Measurements from ENCODE around the gene THAP4. TPM values are rescaled to one million over a fixed set of nuclear protein-coding genes. Genes with fewer than 3 reads are reported as not detected.

Gene THAP4, protein sequence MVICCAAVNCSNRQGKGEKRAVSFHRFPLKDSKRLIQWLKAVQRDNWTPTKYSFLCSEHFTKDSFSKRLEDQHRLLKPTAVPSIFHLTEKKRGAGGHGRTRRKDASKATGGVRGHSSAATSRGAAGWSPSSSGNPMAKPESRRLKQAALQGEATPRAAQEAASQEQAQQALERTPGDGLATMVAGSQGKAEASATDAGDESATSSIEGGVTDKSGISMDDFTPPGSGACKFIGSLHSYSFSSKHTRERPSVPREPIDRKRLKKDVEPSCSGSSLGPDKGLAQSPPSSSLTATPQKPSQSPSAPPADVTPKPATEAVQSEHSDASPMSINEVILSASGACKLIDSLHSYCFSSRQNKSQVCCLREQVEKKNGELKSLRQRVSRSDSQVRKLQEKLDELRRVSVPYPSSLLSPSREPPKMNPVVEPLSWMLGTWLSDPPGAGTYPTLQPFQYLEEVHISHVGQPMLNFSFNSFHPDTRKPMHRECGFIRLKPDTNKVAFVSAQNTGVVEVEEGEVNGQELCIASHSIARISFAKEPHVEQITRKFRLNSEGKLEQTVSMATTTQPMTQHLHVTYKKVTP
- 41.8 TPM for polyA plus RNA-seq (2013, experiment 1 of 2)
- polyA plus RNA-seq (2013, experiment 2 of 2) = 44.4 TPM

DNA sequence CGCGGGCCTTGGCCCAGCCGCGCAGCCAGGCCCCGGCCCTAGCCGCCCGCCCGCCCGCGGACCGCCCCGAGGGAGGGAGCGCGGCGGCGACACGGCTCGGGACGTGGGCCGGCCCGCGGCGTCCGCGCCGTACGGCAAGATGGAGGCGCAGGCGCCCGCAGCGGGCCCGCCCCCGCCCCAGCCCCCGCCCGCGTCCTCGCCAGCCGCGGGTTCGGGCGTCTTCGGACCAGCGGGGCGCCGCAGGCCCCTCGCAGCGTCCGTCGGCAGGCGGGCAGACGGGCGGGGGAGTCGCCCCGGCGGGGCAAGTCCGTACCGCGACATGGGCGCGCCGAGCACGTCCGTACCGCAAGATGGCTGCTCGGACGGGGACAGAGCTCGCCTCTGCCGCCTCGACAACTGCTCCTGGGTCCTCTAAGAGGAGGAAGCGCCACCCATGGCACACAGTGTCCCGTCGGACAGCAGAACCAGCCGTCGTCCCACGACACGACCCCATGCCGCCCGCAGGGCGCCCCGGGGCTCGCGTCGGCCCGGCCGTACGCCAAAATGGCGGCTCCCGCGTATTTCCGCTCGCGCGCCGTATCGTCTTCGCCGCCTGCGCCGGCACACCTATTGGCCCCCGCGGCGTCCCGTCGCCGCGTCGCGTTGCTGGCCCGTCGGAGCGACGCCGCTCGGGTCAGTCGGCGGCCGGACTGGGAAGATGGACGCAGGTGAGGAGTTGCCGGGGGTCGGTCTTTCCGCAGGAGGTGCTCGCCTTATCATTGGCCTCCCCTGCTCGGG lies at the start of gene THAP4, which contains the start of gene ATG4B:
THAP4 (minus strand) TSS at position 141 of the 777 bp plus-strand sequence. CDS start 141 bp downstream, outside the sequence.
ATG4B (plus strand) TSS at position 676 of the 777 bp plus-strand sequence; CDS start at position 698, 22 bp downstream.
- Histone ChIP-seq H3K9me3 (ENCODE audit: insufficient read depth, low read depth, low read length) (peaks cover 12% of the 10 kb centered on the region), H3K4me3 (ENCODE audit: low read length) (peak within 1 kb of the TSS; percentile 100), H3K27ac (ENCODE audit: low read depth, low read length) (peak within 1 kb of the TSS; percentile 100), H3K36me3 (ENCODE audit: insufficient read depth, low read length) (peaks cover 43% of the 10 kb centered on the region), H3K27me3 (ENCODE audit: insufficient read depth, low read length) (no peaks in the 10 kb centered on the region), H3K4me1 (ENCODE audit: insufficient read depth, low read length) (peaks cover 3% of the 10 kb centered on the region; the same call in 1 of the 2 replicates), H3K9ac (ENCODE audit: low read depth, low read length) (peak within 1 kb of the TSS; percentile 100)
- under 1% methylated on average over 123 of the region's 123 CpGs for WGBS

GRCh38 chr2:241686324-241686649 lies 49.3 kb upstream of the THAP4 start:
- Histone ChIP-seq H3K27ac (ENCODE audit: low read depth, low read length) (peak overlapping the region; percentile 90), H3K36me3 (ENCODE audit: insufficient read depth, low read length) (peaks cover 57% of the 10 kb centered on the region)

GRCh38 chr2:241680827-241681599 lies 44.1 kb upstream of the THAP4 start:
- H3K9ac ChIP-seq (ENCODE audit: low read depth, low read length) = no peak overlapping the region
- H3K27ac ChIP-seq (ENCODE audit: low read depth, low read length) = no peak overlapping the region
- 93% methylated on average over 14 of the region's 14 CpGs for WGBS
- H3K4me1 ChIP-seq (ENCODE audit: insufficient read depth, low read length) = no peaks in the 10 kb centered on the region
- H3K4me3 ChIP-seq (ENCODE audit: low read length) = no peak overlapping the region
- H3K9me3 ChIP-seq (ENCODE audit: insufficient read depth, low read depth, low read length) = no peaks in the 10 kb centered on the region
- peaks cover 94% of the 10 kb centered on the region for H3K36me3 ChIP-seq (ENCODE audit: insufficient read depth, low read length)
- H3K27me3 ChIP-seq (ENCODE audit: insufficient read depth, low read length) = no peaks in the 10 kb centered on the region

More at GRCh38 chr2:241686324-241686649, 49.3 kb upstream of the THAP4 start:
- Histone ChIP-seq H3K4me1 (ENCODE audit: insufficient read depth, low read length) (peaks cover 6% of the 10 kb centered on the region; the same call in 1 of the 2 replicates), H3K4me3 (ENCODE audit: low read length) (peak overlapping the region; percentile 95), H3K27me3 (ENCODE audit: insufficient read depth, low read length) (no peaks in the 10 kb centered on the region), H3K9ac (ENCODE audit: low read depth, low read length) (peak overlapping the region; percentile 98), H3K9me3 (ENCODE audit: insufficient read depth, low read depth, low read length) (no peaks in the 10 kb centered on the region)
- WGBS = under 1% methylated on average over 37 of the region's 37 CpGs

DNA sequence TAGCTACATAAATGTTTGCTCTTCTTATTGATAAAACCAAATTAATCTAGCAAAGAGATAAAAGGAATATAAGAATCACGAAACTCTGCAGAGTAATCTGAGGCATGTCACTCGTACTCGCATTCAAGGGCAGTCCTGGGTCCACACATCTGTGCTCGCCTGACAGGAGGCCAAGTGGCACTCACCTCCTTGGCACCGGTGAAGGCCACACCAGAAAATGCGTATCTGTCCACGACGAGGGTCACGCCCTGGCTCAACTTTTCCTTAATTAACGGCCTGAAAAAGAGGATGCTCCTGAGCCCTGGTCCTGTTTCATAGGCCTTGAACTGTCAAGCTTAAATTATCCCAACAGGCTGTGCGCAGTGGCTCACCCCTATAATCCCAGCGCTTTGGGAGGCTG lies 43.1 kb upstream of the THAP4 start:
- Histone ChIP-seq H3K9ac (ENCODE audit: low read depth, low read length) (no peak overlapping the region), H3K36me3 (ENCODE audit: insufficient read depth, low read length) (peaks cover 97% of the 10 kb centered on the region), H3K27me3 (ENCODE audit: insufficient read depth, low read length) (no peaks in the 10 kb centered on the region), H3K4me1 (ENCODE audit: insufficient read depth, low read length) (no peaks in the 10 kb centered on the region), H3K4me3 (ENCODE audit: low read length) (no peak overlapping the region), H3K27ac (ENCODE audit: low read depth, low read length) (no peak overlapping the region), H3K9me3 (ENCODE audit: insufficient read depth, low read depth, low read length) (no peaks in the 10 kb centered on the region)
- WGBS = 96% methylated on average over 12 of the region's 12 CpGs

- WGBS = 91% methylated on average over 22 of the region's 22 CpGs
Measured at GRCh38 chr2:241678784-241679540, 42.0 kb upstream of the THAP4 start.

GRCh38 chr2:241678307-241678706 lies 41.3 kb upstream of the THAP4 start:
- peaks cover 82% of the 10 kb centered on the region for H3K36me3 ChIP-seq (ENCODE audit: insufficient read depth, low read length)
- no peak overlapping the region for H3K27ac ChIP-seq (ENCODE audit: low read depth, low read length)
- H3K4me3 ChIP-seq (ENCODE audit: low read length) = no peak overlapping the region
- no peak overlapping the region for H3K9ac ChIP-seq (ENCODE audit: low read depth, low read length)
- 94% methylated on average over 18 of the region's 18 CpGs for WGBS
- H3K9me3 ChIP-seq (ENCODE audit: insufficient read depth, low read depth, low read length) = no peaks in the 10 kb centered on the region
- no peaks in the 10 kb centered on the region for H3K4me1 ChIP-seq (ENCODE audit: insufficient read depth, low read length)
- no peaks in the 10 kb centered on the region for H3K27me3 ChIP-seq (ENCODE audit: insufficient read depth, low read length)

More at GRCh38 chr2:241678784-241679540, 42.0 kb upstream of the THAP4 start:
- Histone ChIP-seq H3K4me1 (ENCODE audit: insufficient read depth, low read length) (no peaks in the 10 kb centered on the region), H3K27me3 (ENCODE audit: insufficient read depth, low read length) (no peaks in the 10 kb centered on the region), H3K9ac (ENCODE audit: low read depth, low read length) (no peak overlapping the region), H3K4me3 (ENCODE audit: low read length) (no peak overlapping the region), H3K9me3 (ENCODE audit: insufficient read depth, low read depth, low read length) (no peaks in the 10 kb centered on the region), H3K27ac (ENCODE audit: low read depth, low read length) (no peak overlapping the region), H3K36me3 (ENCODE audit: insufficient read depth, low read length) (peaks cover 88% of the 10 kb centered on the region)

- Histone ChIP-seq H3K27ac (ENCODE audit: low read depth, low read length) (no peak overlapping the region), H3K36me3 (ENCODE audit: insufficient read depth, low read length) (peaks cover 77% of the 10 kb centered on the region), H3K4me3 (ENCODE audit: low read length) (no peak overlapping the region), H3K9ac (ENCODE audit: low read depth, low read length) (no peak overlapping the region), H3K4me1 (ENCODE audit: insufficient read depth, low read length) (no peaks in the 10 kb centered on the region), H3K9me3 (ENCODE audit: insufficient read depth, low read depth, low read length) (no peaks in the 10 kb centered on the region), H3K27me3 (ENCODE audit: insufficient read depth, low read length) (no peaks in the 10 kb centered on the region)
- 92% methylated on average over 24 of the region's 24 CpGs for WGBS
Measured at GRCh38 chr2:241677392-241677791, 40.4 kb upstream of the THAP4 start.

DNA sequence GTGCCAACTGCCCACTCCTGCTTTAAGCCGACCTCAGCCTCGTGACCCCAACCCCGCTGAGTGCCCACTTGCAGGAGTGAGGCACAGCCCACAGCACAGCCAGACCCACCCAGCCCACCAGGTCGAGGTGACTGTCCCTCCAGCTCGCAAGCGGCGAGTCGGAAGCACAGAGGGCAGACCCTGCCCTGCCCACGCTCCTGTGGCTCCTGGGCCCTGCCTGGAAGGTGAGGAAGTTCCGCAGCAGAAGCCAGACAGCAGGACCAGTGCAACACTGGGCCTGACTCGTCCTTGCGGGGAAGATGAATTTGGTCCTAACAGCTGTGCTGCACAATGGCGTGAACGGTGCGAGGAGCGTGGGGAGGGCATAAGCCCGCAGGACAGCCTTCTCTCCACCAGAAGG lies 39.7 kb upstream of the THAP4 start:
- Histone ChIP-seq H3K27ac (ENCODE audit: low read depth, low read length) (no peak overlapping the region), H3K9ac (ENCODE audit: low read depth, low read length) (no peak overlapping the region), H3K27me3 (ENCODE audit: insufficient read depth, low read length) (no peaks in the 10 kb centered on the region), H3K9me3 (ENCODE audit: insufficient read depth, low read depth, low read length) (no peaks in the 10 kb centered on the region), H3K4me3 (ENCODE audit: low read length) (no peak overlapping the region), H3K4me1 (ENCODE audit: insufficient read depth, low read length) (no peaks in the 10 kb centered on the region), H3K36me3 (ENCODE audit: insufficient read depth, low read length) (peaks cover 77% of the 10 kb centered on the region)
- WGBS = 93% methylated on average over 17 of the region's 17 CpGs

GRCh38 chr2:241675885-241676284 lies 38.9 kb upstream of the THAP4 start:
- Histone ChIP-seq H3K27me3 (ENCODE audit: insufficient read depth, low read length) (no peaks in the 10 kb centered on the region), H3K9ac (ENCODE audit: low read depth, low read length) (no peak overlapping the region), H3K36me3 (ENCODE audit: insufficient read depth, low read length) (peaks cover 77% of the 10 kb centered on the region), H3K27ac (ENCODE audit: low read depth, low read length) (no peak overlapping the region), H3K4me3 (ENCODE audit: low read length) (no peak overlapping the region), H3K9me3 (ENCODE audit: insufficient read depth, low read depth, low read length) (no peaks in the 10 kb centered on the region), H3K4me1 (ENCODE audit: insufficient read depth, low read length) (no peaks in the 10 kb centered on the region)
- 89% methylated on average over 17 of the region's 17 CpGs for WGBS
